GM12801 (cell line): Measurements from ENCODE around the gene TNFSF11.

Experiments used
- TF ChIP-seq, protein P1 (sequence below): IDR thresholded peaks from one replicate; pipeline ENCODE4 v1.5.1; 2011; ENCODE audit warnings: control low read depth; ENCODE audit not compliant: insufficient read length; ENCODE audit errors: extremely low read depth

The TNFSF11 gene

DNA sequence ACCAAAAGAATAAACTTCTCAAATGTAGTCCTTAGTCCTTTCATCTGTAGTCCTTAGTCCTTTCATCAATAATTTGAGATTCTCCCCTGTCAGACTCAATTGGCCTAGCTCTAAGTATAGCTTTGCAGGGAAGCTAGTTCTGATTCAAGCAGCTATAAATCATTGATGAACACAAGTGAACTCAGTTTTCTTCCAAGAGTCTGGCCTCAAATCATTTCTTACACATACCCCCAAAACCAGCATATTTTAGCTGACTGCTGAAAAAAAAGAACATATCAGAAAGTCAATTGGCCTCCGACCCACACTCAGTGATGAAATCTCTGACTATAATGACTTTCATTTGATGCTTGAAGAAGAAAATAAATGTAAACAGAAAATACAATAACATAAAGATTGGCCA, 64.9 kb downstream of the TNFSF11 start:
- TF ChIP-seq, protein P1, sequence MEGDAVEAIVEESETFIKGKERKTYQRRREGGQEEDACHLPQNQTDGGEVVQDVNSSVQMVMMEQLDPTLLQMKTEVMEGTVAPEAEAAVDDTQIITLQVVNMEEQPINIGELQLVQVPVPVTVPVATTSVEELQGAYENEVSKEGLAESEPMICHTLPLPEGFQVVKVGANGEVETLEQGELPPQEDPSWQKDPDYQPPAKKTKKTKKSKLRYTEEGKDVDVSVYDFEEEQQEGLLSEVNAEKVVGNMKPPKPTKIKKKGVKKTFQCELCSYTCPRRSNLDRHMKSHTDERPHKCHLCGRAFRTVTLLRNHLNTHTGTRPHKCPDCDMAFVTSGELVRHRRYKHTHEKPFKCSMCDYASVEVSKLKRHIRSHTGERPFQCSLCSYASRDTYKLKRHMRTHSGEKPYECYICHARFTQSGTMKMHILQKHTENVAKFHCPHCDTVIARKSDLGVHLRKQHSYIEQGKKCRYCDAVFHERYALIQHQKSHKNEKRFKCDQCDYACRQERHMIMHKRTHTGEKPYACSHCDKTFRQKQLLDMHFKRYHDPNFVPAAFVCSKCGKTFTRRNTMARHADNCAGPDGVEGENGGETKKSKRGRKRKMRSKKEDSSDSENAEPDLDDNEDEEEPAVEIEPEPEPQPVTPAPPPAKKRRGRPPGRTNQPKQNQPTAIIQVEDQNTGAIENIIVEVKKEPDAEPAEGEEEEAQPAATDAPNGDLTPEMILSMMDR = no peak

DNA sequence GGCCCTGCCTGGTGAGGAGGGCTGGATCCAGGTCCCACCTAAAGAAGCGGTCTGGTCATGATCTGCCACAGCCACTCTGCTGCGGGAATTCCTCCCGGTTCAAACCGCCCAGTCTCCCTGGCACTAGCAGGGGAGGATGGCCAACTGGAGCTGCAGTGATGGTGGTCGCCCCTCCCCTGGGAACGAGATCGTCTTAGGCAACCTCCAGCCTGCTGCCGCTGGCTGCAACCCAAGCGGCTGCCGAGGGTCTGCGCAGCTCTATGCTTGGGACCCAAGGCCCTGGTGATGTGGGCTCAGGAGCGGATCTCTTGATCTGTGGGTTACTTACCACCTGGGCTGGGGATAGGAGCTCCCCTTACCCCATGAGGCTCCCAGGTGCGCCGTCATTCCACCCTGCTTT, 69.1 kb downstream of the TNFSF11 start:
- TF ChIP-seq, protein P1 = no peak

DNA sequence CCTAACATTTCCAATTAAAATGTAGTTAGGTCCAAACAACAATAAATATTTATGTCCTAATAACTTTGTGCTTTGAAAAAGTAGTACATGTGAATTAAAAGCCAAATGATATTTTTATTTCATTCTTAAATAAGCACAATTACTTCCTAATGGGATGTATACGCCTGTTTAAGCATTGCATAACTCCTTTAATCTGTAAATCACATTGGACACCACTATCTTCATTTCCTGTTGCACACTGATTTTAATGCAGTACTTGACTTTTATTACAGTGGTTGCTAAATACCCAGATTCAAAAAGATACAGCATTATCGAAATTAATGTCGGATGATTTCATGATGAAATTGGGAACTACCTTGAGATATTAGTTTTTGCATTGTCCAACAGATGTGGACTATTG, 70.9 kb downstream of the TNFSF11 start:
- TF ChIP-seq, protein P1 = no peak

DNA sequence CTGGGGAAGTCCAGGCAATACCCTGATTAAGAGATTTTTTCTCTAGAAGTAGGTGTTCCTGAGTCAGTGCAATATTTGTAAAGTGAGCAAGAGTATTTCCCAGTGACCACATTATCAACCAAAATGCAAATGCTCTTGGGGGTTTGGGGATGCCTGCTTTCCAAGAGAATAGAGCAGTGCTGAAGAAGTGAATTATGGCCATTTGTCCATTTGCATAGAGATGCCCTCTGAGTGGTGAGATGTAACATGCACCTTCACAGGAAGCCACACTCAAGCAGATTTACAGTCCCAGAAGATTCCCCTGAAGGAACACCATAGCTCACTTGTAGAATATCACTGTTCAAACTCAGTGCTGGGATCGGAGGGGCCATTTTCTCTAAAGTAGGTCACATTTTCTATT, 71.8 kb downstream of the TNFSF11 start:
- TF ChIP-seq, protein P1 = no peak

DNA sequence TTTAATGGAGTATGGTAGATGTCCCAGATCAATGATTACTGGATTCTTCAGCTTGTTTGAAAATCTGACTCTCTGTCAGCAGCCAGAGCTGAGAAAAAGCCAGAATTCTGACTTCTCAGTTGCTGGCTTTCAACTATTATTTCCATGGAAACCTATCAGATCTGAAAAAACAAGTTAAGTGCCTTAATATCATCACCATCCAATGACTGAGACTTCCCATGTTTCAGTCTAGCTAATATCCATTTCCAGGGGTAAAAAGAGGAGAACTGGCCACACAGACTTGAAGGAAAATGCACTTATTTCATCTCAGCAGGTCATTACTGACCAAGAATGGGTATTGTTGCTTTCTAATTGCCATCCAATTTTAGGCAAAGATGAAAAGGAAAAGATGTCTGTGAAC, 75.2 kb downstream of the TNFSF11 start:
- TF ChIP-seq, protein P1 = no peak

DNA sequence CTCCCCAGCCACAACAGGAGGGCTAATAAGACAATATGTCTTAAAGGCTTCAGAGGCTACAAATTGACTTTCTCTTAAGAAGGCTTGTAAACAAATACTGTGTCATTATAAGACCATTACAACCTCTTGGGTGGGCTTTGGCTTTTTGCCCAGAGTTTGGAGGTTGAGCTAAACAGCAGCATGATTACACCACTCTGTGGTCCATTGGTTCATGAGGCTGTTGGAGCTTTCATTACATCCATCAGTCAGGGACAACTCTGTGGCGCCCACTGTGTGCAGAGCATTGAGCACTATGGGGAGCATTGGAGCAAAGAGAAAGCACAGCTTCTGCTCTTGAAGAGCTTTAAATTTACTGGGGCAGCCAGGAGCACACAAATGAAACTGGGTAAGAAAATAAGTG, 75.9 kb downstream of the TNFSF11 start:
- TF ChIP-seq, protein P1 = no peak

DNA sequence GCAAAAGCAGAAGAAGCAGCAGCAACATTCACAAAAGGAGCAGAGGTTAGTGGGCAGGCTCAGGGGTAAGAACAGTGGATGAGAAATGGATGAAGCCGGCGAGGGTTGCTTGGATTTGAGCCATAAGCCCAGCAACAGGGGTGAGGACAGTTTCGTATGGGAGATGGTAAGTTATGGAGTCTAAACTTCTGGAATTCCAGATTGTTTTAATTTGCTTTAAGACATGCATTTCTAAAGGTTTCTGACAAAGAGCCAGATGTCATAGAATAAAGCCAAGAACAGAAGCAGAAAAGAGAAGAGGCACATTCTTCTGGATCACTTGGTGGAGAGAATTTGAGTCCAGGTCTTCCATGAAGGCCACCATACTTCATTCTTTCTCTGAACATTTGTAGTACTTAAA, 76.6 kb downstream of the TNFSF11 start:
- TF ChIP-seq, protein P1 = no peak

DNA sequence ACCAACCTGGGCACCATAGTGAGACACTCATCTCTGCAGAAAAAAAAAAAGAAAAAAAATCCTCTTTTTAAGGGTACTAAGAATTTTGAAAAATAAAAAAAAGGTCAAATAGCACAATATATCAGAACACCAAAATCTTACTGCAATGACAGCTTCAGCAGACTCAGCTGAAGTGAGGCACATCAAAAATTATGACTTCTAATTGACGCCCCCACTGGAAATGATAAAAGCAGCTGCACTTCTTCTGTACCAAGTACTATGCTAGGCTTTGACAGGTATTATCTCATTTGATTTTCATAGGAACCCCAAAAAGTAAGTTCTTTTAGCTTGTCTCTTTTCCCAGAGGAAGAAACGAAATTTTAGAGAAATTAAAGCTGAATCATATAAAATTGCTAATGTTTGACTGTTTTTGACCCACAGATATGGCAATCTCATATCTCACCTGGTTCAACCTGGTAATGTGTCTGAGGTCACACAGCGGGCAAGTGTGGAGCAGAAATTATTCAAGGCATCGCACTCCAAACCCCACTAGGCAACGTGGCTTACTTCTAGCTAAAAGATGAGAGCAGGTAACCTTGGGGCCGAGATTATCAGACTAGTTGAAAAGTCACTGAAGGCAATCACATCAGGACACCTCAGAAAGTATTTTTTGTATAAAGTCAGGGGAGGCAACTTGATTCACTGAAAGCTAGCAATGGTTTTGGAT, 78.1 kb downstream of the TNFSF11 start:
- TF ChIP-seq, protein P1 = no peak
